ENCODE data around the gene FBXL7. TPM values are rescaled to one million over a fixed set of nuclear protein-coding genes. Genes with fewer than 3 reads are reported as not detected.

The FBXL7 gene
- total RNA-seq, 2 experiments from 2014 or later, result not detected

DNA sequence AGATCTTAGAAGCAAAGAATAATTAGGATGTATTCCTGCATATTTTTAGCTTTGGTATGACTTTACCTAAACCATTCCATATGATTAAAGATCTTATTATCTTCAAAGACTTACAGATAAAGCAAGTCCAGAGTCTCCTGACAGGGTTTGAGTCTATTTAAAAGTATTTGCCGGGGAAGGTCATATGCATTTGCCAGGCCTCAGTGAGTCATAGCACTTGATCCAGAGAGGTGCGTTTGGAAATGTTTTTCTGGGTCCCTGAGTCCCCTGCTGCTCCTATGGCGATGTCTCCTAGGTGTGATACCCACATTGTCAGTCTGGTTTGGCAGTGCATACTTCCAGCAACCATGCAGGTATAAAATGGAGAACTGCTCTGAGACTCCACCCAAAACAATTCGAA is 217.0 kb downstream of the FBXL7 start:
- POLR2A ChIA-PET, result no interaction called here
- no TSS peak for BruUV-seq (replicated peaks)

DNA sequence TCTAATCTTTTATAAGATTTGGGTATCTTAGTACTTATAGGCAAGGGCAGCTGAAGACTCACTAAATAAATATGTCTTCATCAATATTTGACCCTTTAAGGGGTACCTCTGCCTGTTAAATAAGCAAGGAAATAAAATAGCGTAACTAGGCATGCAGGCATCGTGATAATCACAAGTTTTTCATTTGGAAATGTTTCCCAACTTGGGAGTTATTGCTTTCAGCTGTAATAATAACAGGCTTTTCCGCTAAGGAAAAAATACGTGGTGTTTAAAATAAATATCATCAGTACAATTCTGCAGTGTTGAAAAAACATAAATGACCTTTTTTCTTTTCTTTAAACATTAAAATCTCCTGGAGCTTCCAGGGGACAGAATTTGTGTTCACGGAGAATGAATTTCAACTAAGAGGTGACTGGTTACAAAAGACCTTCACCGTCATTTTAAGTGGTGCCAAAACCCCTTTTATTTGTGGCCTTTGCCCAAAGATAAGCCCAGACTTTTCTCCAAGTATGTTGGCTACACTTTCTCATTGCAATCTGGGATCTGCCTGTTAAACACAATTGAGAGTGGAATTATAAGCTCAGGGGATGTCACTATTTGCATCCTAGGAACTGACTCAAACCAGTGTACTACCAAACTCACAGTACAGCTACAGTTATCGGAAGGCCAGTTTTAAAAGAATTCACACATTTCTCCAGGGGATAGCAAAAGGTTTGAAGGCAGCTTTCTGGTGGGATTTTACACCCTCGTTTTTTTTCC is 218.6 kb downstream of the FBXL7 start:
- H3K27ac ChIP-seq (ENCODE audit: low read depth, low read length, poor library complexity, severe bottlenecking), result no peak overlapping the region
- no peaks in the 10 kb centered on the region for H3K4me1 ChIP-seq (ENCODE audit: insufficient read depth, low read length, poor library complexity, severe bottlenecking)
- ChIA-PET POLR2A (no interaction called here), CTCF (ENCODE audit: unreplicated experiment) (no interaction called here)
- no peak overlapping the region for H2AFZ ChIP-seq (ENCODE audit: low read length)
- H3K9me2 ChIP-seq (ENCODE audit: insufficient read depth, low read length), result no peaks in the 10 kb centered on the region
- BruUV-seq (replicated peaks), result no TSS peak
- H3K36me3 ChIP-seq (ENCODE audit: insufficient read depth, low read length), result no peaks in the 10 kb centered on the region
- intact Hi-C loops (cut with micrococcal nuclease; ENCODE audit: unreplicated experiment), result no loop called here
- no peaks in the 10 kb centered on the region for H3K9me3 ChIP-seq (ENCODE audit: low read length)
- no peak for TF ChIP-seq EZH2phosphoT487 (IDR thresholded peaks at IDR 0.05; ENCODE audit: borderline replicate concordance, low read depth, low read length)
- TF ChIP-seq, protein P1, sequence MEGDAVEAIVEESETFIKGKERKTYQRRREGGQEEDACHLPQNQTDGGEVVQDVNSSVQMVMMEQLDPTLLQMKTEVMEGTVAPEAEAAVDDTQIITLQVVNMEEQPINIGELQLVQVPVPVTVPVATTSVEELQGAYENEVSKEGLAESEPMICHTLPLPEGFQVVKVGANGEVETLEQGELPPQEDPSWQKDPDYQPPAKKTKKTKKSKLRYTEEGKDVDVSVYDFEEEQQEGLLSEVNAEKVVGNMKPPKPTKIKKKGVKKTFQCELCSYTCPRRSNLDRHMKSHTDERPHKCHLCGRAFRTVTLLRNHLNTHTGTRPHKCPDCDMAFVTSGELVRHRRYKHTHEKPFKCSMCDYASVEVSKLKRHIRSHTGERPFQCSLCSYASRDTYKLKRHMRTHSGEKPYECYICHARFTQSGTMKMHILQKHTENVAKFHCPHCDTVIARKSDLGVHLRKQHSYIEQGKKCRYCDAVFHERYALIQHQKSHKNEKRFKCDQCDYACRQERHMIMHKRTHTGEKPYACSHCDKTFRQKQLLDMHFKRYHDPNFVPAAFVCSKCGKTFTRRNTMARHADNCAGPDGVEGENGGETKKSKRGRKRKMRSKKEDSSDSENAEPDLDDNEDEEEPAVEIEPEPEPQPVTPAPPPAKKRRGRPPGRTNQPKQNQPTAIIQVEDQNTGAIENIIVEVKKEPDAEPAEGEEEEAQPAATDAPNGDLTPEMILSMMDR (conservative IDR thresholded peaks at IDR 0.05; ENCODE audit: low read length), result no peak
- no peak overlapping the region for H3K4me3 ChIP-seq (ENCODE audit: low read depth, low read length, poor library complexity, severe bottlenecking)
- no peaks in the 10 kb centered on the region for H3K79me2 ChIP-seq (ENCODE audit: insufficient read depth, low read depth, low read length)
- no peak overlapping the region for H3K4me2 ChIP-seq (ENCODE audit: low read length)
- H4K20me1 ChIP-seq (ENCODE audit: insufficient read depth, low read length), result no peaks in the 10 kb centered on the region
- no peak for DNase-seq (ENCODE audit: low spot score)

More for the DNA sequence above, 217.0 kb downstream of the FBXL7 start:
- CTCF ChIA-PET (ENCODE audit: unreplicated experiment), result no interaction called here
- H3K79me2 ChIP-seq (ENCODE audit: insufficient read depth, low read depth, low read length), result no peaks in the 10 kb centered on the region
- H3K4me3 ChIP-seq (ENCODE audit: low read depth, low read length, poor library complexity, severe bottlenecking), result no peak overlapping the region
- no peak for DNase-seq (ENCODE audit: low spot score)
- H4K20me1 ChIP-seq (ENCODE audit: insufficient read depth, low read length), result no peaks in the 10 kb centered on the region
- H2AFZ ChIP-seq (ENCODE audit: low read length), result no peak overlapping the region
- no peaks in the 10 kb centered on the region for H3K4me1 ChIP-seq (ENCODE audit: insufficient read depth, low read length, poor library complexity, severe bottlenecking)
- H3K4me2 ChIP-seq (ENCODE audit: low read length), result no peak overlapping the region
- no peaks in the 10 kb centered on the region for H3K9me2 ChIP-seq (ENCODE audit: insufficient read depth, low read length)
- H3K9me3 ChIP-seq (ENCODE audit: low read length), result no peaks in the 10 kb centered on the region
- no peak overlapping the region for H3K27ac ChIP-seq (ENCODE audit: low read depth, low read length, poor library complexity, severe bottlenecking)
- H3K36me3 ChIP-seq (ENCODE audit: insufficient read depth, low read length), result no peaks in the 10 kb centered on the region
- TF ChIP-seq, protein P1 (conservative IDR thresholded peaks at IDR 0.05; ENCODE audit: low read length), result no peak
- no peak for TF ChIP-seq EZH2phosphoT487 (IDR thresholded peaks at IDR 0.05; ENCODE audit: borderline replicate concordance, low read depth, low read length)
- intact Hi-C loops (cut with micrococcal nuclease; ENCODE audit: unreplicated experiment), result no loop called here

DNA sequence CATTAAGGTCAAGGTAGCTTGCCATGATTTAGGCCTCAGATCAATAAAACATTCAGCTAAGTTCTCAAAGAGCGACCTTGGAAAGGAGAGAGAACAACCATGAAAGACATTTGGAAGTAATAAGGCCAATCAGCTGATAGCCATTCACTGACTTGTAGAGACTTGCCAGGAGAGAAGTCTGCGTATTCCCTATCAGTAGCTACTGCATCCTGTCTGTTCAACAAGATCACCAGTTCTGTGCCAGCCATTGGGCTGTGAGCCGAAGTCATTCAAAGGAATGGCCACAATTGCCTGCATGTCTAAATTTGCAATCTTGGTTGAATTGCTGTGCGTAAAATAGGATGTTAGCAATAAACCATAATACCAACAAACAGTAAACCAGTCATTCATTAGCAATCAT is 219.8 kb downstream of the FBXL7 start:
- CTCF ChIA-PET (ENCODE audit: unreplicated experiment), result no interaction called here
- POLR2A ChIA-PET, result no interaction called here

More for the DNA sequence above, 219.8 kb downstream of the FBXL7 start:
- Histone ChIP-seq H3K4me3 (ENCODE audit: low read depth, low read length, poor library complexity, severe bottlenecking) (no peak overlapping the region), H3K4me2 (ENCODE audit: low read length) (no peak overlapping the region), H3K9me3 (ENCODE audit: low read length) (no peaks in the 10 kb centered on the region), H3K4me1 (ENCODE audit: insufficient read depth, low read length, poor library complexity, severe bottlenecking) (no peaks in the 10 kb centered on the region), H3K36me3 (ENCODE audit: insufficient read depth, low read length) (no peaks in the 10 kb centered on the region), H3K79me2 (ENCODE audit: insufficient read depth, low read depth, low read length) (no peaks in the 10 kb centered on the region), H3K27ac (ENCODE audit: low read depth, low read length, poor library complexity, severe bottlenecking) (no peak overlapping the region), H3K9me2 (ENCODE audit: insufficient read depth, low read length) (no peaks in the 10 kb centered on the region), H2AFZ (ENCODE audit: low read length) (no peak overlapping the region), H4K20me1 (ENCODE audit: insufficient read depth, low read length) (no peaks in the 10 kb centered on the region)
- BruUV-seq (replicated peaks), result no TSS peak
- DNase-seq (ENCODE audit: low spot score), result no peak
- intact Hi-C loops (cut with micrococcal nuclease; ENCODE audit: unreplicated experiment), result no loop called here
- TF ChIP-seq EZH2phosphoT487 (IDR thresholded peaks at IDR 0.05; ENCODE audit: borderline replicate concordance, low read depth, low read length), result no peak
- TF ChIP-seq, protein P1 (conservative IDR thresholded peaks at IDR 0.05; ENCODE audit: low read length), result no peak
